DOHH2 (cell line): Measurements from ENCODE around the gene JADE3.

Experiments
- H3F3A ChIP-seq: fragments of 200-600 bp; sonication (generic), shearing (Covaris generic); 2 replicates; pipeline ENCODE4 v1.6.0; 2016; ENCODE audit warnings: antibody characterized with exemption, mild to moderate bottlenecking; ENCODE audit not compliant: control insufficient read depth, insufficient read depth
- H3K27ac ChIP-seq: fragments of 200-600 bp; sonication (generic); 2 replicates; pipeline ENCODE4 v1.5.1; 2014; ENCODE audit warnings: low read depth, mild to moderate bottlenecking, low read length, moderate library complexity
- H3K27me3 ChIP-seq: fragments of 200-600 bp; sonication (generic); 2 replicates; pipeline ENCODE4 v1.6.1; 2014; ENCODE audit warnings: mild to moderate bottlenecking, low read length, mixed read lengths; ENCODE audit not compliant: control insufficient read depth
- H3K36me3 ChIP-seq: fragments of 200-600 bp; sonication (generic); 2 replicates; pipeline ENCODE4 v1.6.1; 2014; ENCODE audit warnings: mild to moderate bottlenecking, low read length, moderate library complexity, mixed read lengths; ENCODE audit not compliant: control insufficient read depth
- H3K4me1 ChIP-seq: fragments of 200-600 bp; sonication (generic); 2 replicates; pipeline ENCODE4 v1.6.1; 2014; ENCODE audit warnings: mild to moderate bottlenecking, low read length, mixed read lengths; ENCODE audit not compliant: control insufficient read depth
- H3K4me2 ChIP-seq: fragments of 200-600 bp; sonication (generic); 2 replicates; pipeline ENCODE4 v1.6.0; 2014; ENCODE audit warnings: mild to moderate bottlenecking, low read length, moderate library complexity
- H3K4me3 ChIP-seq: fragments of 200-600 bp; sonication (generic); 2 replicates; pipeline ENCODE4 v1.5.1; 2014; ENCODE audit warnings: mild to moderate bottlenecking, low read length, mixed read lengths
- H3K79me2 ChIP-seq: fragments of 200-600 bp; sonication (generic); 2 replicates; pipeline ENCODE4 v1.6.1; 2014; ENCODE audit warnings: mild to moderate bottlenecking, low read length, mixed read lengths; ENCODE audit not compliant: control insufficient read depth
- H3K9me2 ChIP-seq: fragments of 200-600 bp; sonication (generic); replicated peaks from 2 replicates; pipeline ENCODE4 v1.6.1; 2014; ENCODE audit warnings: mild to moderate bottlenecking, low read length, mixed read lengths; ENCODE audit not compliant: control insufficient read depth
- H3K9me3 ChIP-seq: fragments of 200-600 bp; sonication (generic); 2 replicates; pipeline ENCODE4 v1.6.1; 2014; ENCODE audit warnings: antibody characterized with exemption, low read length, mixed read lengths; ENCODE audit not compliant: control insufficient read depth, insufficient read depth
- H4K20me1 ChIP-seq: fragments of 200-600 bp; sonication (generic); 2 replicates; pipeline ENCODE4 v1.6.0; 2014; ENCODE audit warnings: low read depth, mild to moderate bottlenecking, antibody characterized with exemption, low read length, moderate library complexity; ENCODE audit not compliant: control insufficient read depth, insufficient read depth
- CTCF ChIP-seq: fragments of 200-600 bp; sonication (generic); IDR thresholded peaks from one replicate; pipeline ENCODE4 v1.5.1; 2014; ENCODE audit warnings: antibody characterized with exemption, mild to moderate bottlenecking, low read depth, low read length; ENCODE audit not compliant: poor library complexity, severe bottlenecking
- EZH2phosphoT487 ChIP-seq: fragments of 200-600 bp; sonication (generic); IDR thresholded peaks from 2 replicates; pipeline ENCODE4 v1.6.1; 2017; ENCODE audit warnings: borderline replicate concordance, mild to moderate bottlenecking, antibody characterized with exemption, low read length, moderate library complexity, mixed read lengths

Gene JADE3

DNA sequence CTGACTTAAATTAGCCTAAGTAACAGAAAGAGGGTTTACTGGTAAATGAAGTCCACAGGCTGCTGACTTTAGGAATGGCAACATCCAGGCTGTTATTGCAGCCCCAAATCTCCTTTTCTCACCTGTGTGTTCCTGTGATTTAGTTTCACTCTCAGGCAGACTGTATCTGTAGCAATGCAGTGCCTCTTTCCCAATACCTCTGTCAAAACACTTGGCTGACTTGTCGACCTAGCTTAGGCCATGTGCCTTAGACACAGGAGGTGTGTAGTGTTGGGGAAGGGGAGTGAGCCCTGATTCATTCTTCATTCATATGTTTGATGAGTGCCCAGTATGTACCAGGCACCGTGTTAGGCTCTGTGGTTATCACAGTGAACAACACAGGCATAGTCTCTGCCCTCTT is 46.9 kb downstream of the JADE3 start:
- no peak overlapping the region for H3K4me3 ChIP-seq
- peaks cover 26% of the 10 kb centered on the region for H3K79me2 ChIP-seq
- H3K27ac ChIP-seq: no peak overlapping the region
- peaks cover 71% of the 10 kb centered on the region for H3K4me1 ChIP-seq
- no peaks in the 10 kb centered on the region for H3K36me3 ChIP-seq
- no peaks in the 10 kb centered on the region for H3K27me3 ChIP-seq
- H3F3A ChIP-seq: peaks cover 9% of the 10 kb centered on the region
- no peaks in the 10 kb centered on the region for H3K9me3 ChIP-seq
- no peaks in the 10 kb centered on the region for H3K9me2 ChIP-seq
- no peak for TF ChIP-seq CTCF
- no peak for TF ChIP-seq EZH2phosphoT487
- H3K4me2 ChIP-seq: no peak overlapping the region
- no peaks in the 10 kb centered on the region for H4K20me1 ChIP-seq

GRCh38 chrX:46959985-46960700 is 47.9 kb downstream of the JADE3 start:
- Histone ChIP-seq H4K20me1 (no peaks in the 10 kb centered on the region), H3K9me3 (no peaks in the 10 kb centered on the region), H3K4me3 (peak overlapping the region; percentile 63), H3K27ac (peak overlapping the region; percentile 84), H3K36me3 (no peaks in the 10 kb centered on the region), H3K27me3 (no peaks in the 10 kb centered on the region), H3K4me2 (peak overlapping the region; percentile 79), H3F3A (peaks cover 9% of the 10 kb centered on the region), H3K9me2 (no peaks in the 10 kb centered on the region), H3K79me2 (peaks cover 23% of the 10 kb centered on the region), H3K4me1 (peaks cover 71% of the 10 kb centered on the region)
- TF ChIP-seq CTCF: no peak
- TF ChIP-seq EZH2phosphoT487: no peak

GRCh38 chrX:46961097-46961496 is 48.9 kb downstream of the JADE3 start:
- Histone ChIP-seq H3F3A (peaks cover 9% of the 10 kb centered on the region), H3K4me2 (peak overlapping the region; percentile 79), H3K9me2 (no peaks in the 10 kb centered on the region), H4K20me1 (no peaks in the 10 kb centered on the region), H3K9me3 (no peaks in the 10 kb centered on the region), H3K4me1 (peaks cover 81% of the 10 kb centered on the region), H3K27me3 (no peaks in the 10 kb centered on the region), H3K36me3 (no peaks in the 10 kb centered on the region), H3K27ac (peak overlapping the region; percentile 84), H3K4me3 (peak overlapping the region; percentile 63), H3K79me2 (peaks cover 23% of the 10 kb centered on the region)
- TF ChIP-seq CTCF (no peak), EZH2phosphoT487 (no peak)
